Tongue (tissue), 2 donors: ENCODE data around the gene MRPL46. TPM values are rescaled to one million over a fixed set of nuclear protein-coding genes. Genes with fewer than 3 reads are reported as not detected.
"Not testable (repeated sequence)": the region's sequence is repeated elsewhere in the genome, so short reads cannot be mapped to it uniquely, and the experiment has no call there.

Experiments used
- DNase-seq: peaks from one replicate; pipeline ENCODE4 v3.0.0-alpha.2; 2015
- total RNA-seq: library from RNA; depleted of rRNA; stranded (reverse); fragments of >200 nt; gene quantifications from one replicate; pipeline ENCODE4 v1.2.3, GENCODE V29; 2014

Gene MRPL46
- total RNA-seq, 1 donor from 2014 or later = 25.2 TPM

GRCh38 chr15:88477904-88478303, 10.7 kb upstream of the MRPL46 start:
- DNase-seq = no peak

GRCh38 chr15:88477126-88477525, 9.9 kb upstream of the MRPL46 start:
- DNase-seq = no peak

- DNase-seq = peak; percentile 70
Observed at GRCh38 chr15:88476635-88477060, 9.5 kb upstream of the MRPL46 start.

GRCh38 chr15:88473661-88474293, 6.6 kb upstream of the MRPL46 start:
- not testable (repeated sequence) for DNase-seq

GRCh38 chr15:88472225-88472624, 5.0 kb upstream of the MRPL46 start:
- DNase-seq = no peak

- DNase-seq = no peak
Observed at GRCh38 chr15:88470625-88471372, 3.6 kb upstream of the MRPL46 start.

- no peak for DNase-seq
Observed at GRCh38 chr15:88469321-88469720, 2.1 kb upstream of the MRPL46 start.

GRCh38 chr15:88468721-88469120, 1.5 kb upstream of the MRPL46 start:
- DNase-seq = not testable (repeated sequence)

GRCh38 chr15:88467935-88468528, 844 bp upstream of the MRPL46 start:
- peak; percentile 24 for DNase-seq

- no peak for DNase-seq
Observed at GRCh38 chr15:88465633-88466224, 1.5 kb downstream of the MRPL46 start.

GRCh38 chr15:88463870-88464532, 3.2 kb downstream of the MRPL46 start:
- DNase-seq = no peak

- no peak for DNase-seq
Observed at GRCh38 chr15:88456733-88457132, 10.5 kb downstream of the MRPL46 start.

GRCh38 chr15:88454867-88455810, 12.0 kb downstream of the MRPL46 start:
- peak; percentile 91 for DNase-seq

GRCh38 chr15:88454236-88454635, 13.0 kb downstream of the MRPL46 start:
- DNase-seq = no peak

GRCh38 chr15:88453651-88454050, 13.5 kb downstream of the MRPL46 start:
- no peak for DNase-seq

- DNase-seq = peak; percentile 81
Observed at GRCh38 chr15:88450125-88450798, 16.9 kb downstream of the MRPL46 start.

- no peak for DNase-seq
Observed at GRCh38 chr15:88449581-88449980, 17.6 kb downstream of the MRPL46 start.

GRCh38 chr15:88448991-88449461, 18.2 kb downstream of the MRPL46 start:
- peak; percentile 32 for DNase-seq

- no peak for DNase-seq
Observed at GRCh38 chr15:88447741-88448140, 19.4 kb downstream of the MRPL46 start.

GRCh38 chr15:88447206-88447605, 20.0 kb downstream of the MRPL46 start:
- DNase-seq = no peak
